Left ventricle myocardium inferior (tissue), 1 donor: ENCODE results near the gene SGSM1. TPM values are rescaled to one million over a fixed set of nuclear protein-coding genes. Genes with fewer than 3 reads are reported as not detected.

Experiments used
- DNase-seq: peaks from one replicate; pipeline ENCODE4 v3.0.0-alpha.2; 2020
- H3K27ac ChIP-seq: fragments of 200-600 bp; replicated peaks from 2 replicates; pipeline ENCODE4 v1.8.0; 2021
- H3K27me3 ChIP-seq: fragments of 200-600 bp; 2 replicates; pipeline ENCODE4 v1.8.0; 2021; ENCODE audit warnings: low read depth
- H3K36me3 ChIP-seq: fragments of 200-600 bp; 2 replicates; pipeline ENCODE4 v1.8.0; 2021
- H3K4me1 ChIP-seq: fragments of 200-600 bp; 2 replicates; pipeline ENCODE4 v1.8.0; 2021
- H3K4me3 ChIP-seq: fragments of 200-600 bp; 2 replicates; pipeline ENCODE4 v1.8.0; 2021; ENCODE audit warnings: mild to moderate bottlenecking, moderate library complexity
- H3K9me3 ChIP-seq: fragments of 200-600 bp; replicated peaks from 2 replicates; pipeline ENCODE4 v1.8.0; 2021
- intact Hi-C: fragments of 100-400 bp; cut with micrococcal nuclease; formaldehyde crosslinking; loops from one replicate; pipeline ENCODE4 v1.11.0; 2022
- total RNA-seq: library from RNA; stranded (reverse); fragmentation: NEBNext Ultra II Directional; extraction: Animal tissue kit (Norgen Biotek cat#: 25700); gene quantifications from one replicate; pipeline ENCODE4 v1.2.1, GENCODE V29; 2021
- TF ChIP-seq, protein P1 (sequence below): fragments of 200-600 bp; IDR thresholded peaks from 2 replicates; pipeline ENCODE4 v1.8.0; 2021; ENCODE audit warnings: antibody characterized with exemption, mild to moderate bottlenecking, borderline replicate concordance
- donor health status: DM: no; HTN: yes; CAD: no; lungs with severe emphysema.

SGSM1 gene
- total RNA-seq, 1 donor from 2014 or later, result 8.8 TPM

DNA sequence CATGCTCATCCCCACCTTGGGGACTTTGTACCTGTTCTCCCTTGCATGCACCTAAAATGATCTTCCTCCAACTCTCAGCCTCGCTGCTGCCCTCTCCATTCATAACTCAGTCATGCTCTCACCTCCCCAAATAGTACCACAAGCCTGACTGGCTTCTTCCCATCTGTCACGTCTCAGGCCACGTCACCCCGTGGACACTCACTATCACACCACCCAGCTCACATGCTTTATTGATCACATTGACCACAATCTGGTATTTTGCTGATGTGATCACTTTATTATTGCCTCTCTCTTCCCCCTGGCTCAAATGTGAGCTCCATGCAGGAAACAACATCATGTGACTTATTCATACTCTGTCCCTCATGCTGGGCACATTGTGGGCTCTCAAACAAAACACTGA is 9.2 kb upstream of the SGSM1 start:
- Histone ChIP-seq H3K4me3 (no peak overlapping the region), H3K9me3 (no peaks in the 10 kb centered on the region), H3K27ac (no peak overlapping the region), H3K36me3 (no peaks in the 10 kb centered on the region), H3K27me3 (no peaks in the 10 kb centered on the region), H3K4me1 (no peaks in the 10 kb centered on the region)
- intact Hi-C loops, result no loop called here
- TF ChIP-seq, protein P1, sequence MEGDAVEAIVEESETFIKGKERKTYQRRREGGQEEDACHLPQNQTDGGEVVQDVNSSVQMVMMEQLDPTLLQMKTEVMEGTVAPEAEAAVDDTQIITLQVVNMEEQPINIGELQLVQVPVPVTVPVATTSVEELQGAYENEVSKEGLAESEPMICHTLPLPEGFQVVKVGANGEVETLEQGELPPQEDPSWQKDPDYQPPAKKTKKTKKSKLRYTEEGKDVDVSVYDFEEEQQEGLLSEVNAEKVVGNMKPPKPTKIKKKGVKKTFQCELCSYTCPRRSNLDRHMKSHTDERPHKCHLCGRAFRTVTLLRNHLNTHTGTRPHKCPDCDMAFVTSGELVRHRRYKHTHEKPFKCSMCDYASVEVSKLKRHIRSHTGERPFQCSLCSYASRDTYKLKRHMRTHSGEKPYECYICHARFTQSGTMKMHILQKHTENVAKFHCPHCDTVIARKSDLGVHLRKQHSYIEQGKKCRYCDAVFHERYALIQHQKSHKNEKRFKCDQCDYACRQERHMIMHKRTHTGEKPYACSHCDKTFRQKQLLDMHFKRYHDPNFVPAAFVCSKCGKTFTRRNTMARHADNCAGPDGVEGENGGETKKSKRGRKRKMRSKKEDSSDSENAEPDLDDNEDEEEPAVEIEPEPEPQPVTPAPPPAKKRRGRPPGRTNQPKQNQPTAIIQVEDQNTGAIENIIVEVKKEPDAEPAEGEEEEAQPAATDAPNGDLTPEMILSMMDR, result no peak
- no peak for DNase-seq

DNA sequence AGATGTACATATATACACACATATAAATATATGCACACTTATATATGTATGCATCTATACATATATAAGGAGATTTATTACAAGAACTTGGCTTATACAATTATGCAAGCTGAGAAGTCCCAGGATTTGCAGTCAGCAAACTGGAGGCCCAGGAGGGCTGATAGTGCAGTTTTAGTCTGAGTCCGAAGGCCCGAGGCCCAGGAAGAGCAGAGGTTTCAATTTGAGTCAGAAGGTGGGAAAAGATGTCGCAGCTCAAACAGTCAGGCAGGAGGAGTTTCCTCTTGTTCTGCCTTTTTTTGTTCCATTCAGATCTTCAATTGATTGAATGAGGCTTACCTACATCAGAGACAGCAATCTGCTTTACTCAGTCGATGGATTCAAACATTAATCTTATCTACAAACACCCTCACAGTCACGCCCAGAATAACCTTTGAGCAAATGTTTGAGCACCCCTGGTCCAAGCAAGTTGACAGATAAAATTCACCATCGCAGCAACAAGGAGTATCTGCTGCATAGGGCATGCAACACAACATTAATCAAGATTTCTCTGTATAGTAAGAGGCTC is 4.0 kb upstream of the SGSM1 start:
- Histone ChIP-seq H3K4me3 (no peak overlapping the region), H3K4me1 (peaks cover 8% of the 10 kb centered on the region), H3K9me3 (no peaks in the 10 kb centered on the region), H3K36me3 (no peaks in the 10 kb centered on the region), H3K27ac (no peak overlapping the region), H3K27me3 (no peaks in the 10 kb centered on the region)
- intact Hi-C loops, result no loop called here
- TF ChIP-seq, protein P1, result no peak
- DNase-seq, result no peak

DNA sequence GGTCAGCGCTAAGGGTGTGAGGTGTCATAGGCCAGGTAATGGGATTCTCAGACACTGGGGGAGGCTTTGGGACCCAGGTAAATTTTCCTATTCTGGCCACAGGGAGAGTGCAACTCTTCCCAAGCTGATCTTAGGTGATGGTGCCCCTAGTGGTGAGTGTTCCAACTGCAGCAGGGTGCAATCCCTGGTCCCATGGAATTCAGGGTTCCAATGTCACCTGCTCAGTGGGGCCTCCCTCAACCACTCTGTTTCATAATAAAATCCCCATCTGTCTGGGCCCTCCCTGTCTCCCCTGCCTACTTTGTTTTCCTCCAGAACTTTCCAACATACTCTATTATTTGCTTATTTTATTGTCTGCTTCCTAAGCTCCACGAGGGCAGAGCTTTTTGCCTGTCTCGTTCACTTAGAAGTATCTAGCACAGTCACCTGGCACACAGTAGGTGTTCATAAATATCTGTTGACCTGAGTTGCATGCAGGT is 2.9 kb upstream of the SGSM1 start:
- intact Hi-C loops, result no loop called here
- H3K27ac ChIP-seq, result no peak overlapping the region
- H3K4me1 ChIP-seq, result peaks cover 20% of the 10 kb centered on the region
- TF ChIP-seq, protein P1, result peak; percentile 94
- H3K9me3 ChIP-seq, result no peaks in the 10 kb centered on the region
- H3K36me3 ChIP-seq, result no peaks in the 10 kb centered on the region
- H3K4me3 ChIP-seq, result no peak overlapping the region
- H3K27me3 ChIP-seq, result no peaks in the 10 kb centered on the region
- DNase-seq, result peak; percentile 41

DNA sequence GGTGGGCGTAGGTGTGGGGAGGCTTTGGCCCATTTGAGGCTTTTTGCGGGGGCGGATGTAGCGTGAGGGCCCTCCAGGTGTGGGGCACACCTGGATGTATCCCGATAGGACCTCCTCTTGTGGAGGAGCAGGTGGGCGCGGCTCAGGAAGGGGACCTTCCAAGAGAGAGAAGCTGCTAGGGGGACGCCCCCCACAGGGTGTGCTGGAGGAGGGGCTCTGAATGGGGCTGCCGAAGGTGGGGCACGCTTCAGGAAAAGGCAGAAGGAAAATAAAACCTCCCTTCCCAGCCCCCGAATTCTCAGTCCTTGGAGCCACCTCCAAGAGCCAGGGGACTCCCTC is 621 bp downstream of the SGSM1 start:
- Histone ChIP-seq H3K27me3 (no peaks in the 10 kb centered on the region), H3K4me1 (peaks cover 52% of the 10 kb centered on the region), H3K27ac (peak overlapping the region; percentile 80), H3K4me3 (peak overlapping the region; percentile 81), H3K9me3 (no peaks in the 10 kb centered on the region), H3K36me3 (no peaks in the 10 kb centered on the region)
- intact Hi-C loops, result no loop called here
- TF ChIP-seq, protein P1, result no peak
- no peak for DNase-seq

DNA sequence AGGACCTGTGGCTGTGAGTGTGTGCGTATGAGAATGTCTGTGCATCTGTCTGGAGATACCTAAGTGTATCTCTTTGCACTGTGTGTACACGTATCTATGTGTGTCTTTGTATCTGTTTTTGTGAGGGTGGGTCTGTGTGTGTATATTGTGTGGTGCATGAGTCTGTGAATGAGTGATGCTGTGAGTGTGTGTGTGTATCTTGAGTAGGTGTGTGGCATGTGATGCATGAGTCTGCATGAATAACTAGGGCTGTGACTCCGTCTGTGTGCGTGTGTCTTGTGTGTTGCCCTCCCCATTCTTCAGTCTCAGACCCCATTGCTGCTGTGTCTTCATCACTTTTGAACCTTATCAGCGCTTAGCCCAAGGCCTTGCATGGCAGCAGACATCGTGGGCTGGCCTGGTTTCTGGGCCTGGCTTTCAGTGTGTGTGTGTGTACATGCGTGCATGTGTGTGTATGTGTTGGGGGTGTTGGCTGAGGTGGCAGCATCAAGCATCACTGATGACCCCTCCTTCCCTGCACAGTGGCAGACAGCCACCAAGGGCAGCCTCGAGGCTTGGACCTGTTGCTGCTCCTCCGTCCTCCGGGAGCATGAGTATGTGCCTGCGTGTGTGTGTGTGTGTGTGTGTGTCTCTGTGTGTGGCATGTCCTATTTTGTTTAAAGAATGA is 1.4 kb downstream of the SGSM1 start:
- peaks cover 52% of the 10 kb centered on the region for H3K4me1 ChIP-seq
- peak overlapping the region; percentile 80 for H3K27ac ChIP-seq
- H3K36me3 ChIP-seq, result no peaks in the 10 kb centered on the region
- TF ChIP-seq, protein P1, result no peak
- H3K4me3 ChIP-seq, result peak overlapping the region; percentile 81
- intact Hi-C loops, result no loop called here
- DNase-seq, result peak; percentile 32
- H3K9me3 ChIP-seq, result no peaks in the 10 kb centered on the region
- no peaks in the 10 kb centered on the region for H3K27me3 ChIP-seq
